Endodermal cell (in vitro differentiated cells): Measurements from ENCODE around the gene VPS39. TPM values are rescaled to one million over a fixed set of nuclear protein-coding genes. Genes with fewer than 3 reads are reported as not detected.

Experiments
- DNase-seq: peaks from one replicate; pipeline ENCODE4 v3.0.0-alpha.2; 2017
- H3K27ac ChIP-seq: 2 replicates; pipeline ENCODE4 v1.5.1; 2013; ENCODE audit warnings: mild to moderate bottlenecking, low read depth, low read length, moderate library complexity
- H3K27me3 ChIP-seq: 2 replicates; pipeline ENCODE4 v1.6.1; 2013; ENCODE audit warnings: mild to moderate bottlenecking, low read length, moderate library complexity; ENCODE audit not compliant: insufficient read depth, control insufficient read depth, poor library complexity, severe bottlenecking
- H3K36me3 ChIP-seq: 2 replicates; pipeline ENCODE4 v1.7.0; 2013; ENCODE audit warnings: mild to moderate bottlenecking, low read length, moderate library complexity; ENCODE audit not compliant: control insufficient read depth, insufficient read depth
- H3K4me1 ChIP-seq: one replicate; pipeline ENCODE4 v1.7.0; 2013; ENCODE audit warnings: low read length; ENCODE audit not compliant: control insufficient read depth, insufficient read depth
- H3K4me3 ChIP-seq: 2 replicates; pipeline ENCODE4 v1.5.1; 2013; ENCODE audit warnings: mild to moderate bottlenecking, low read length, moderate library complexity
- H3K9ac ChIP-seq: 2 replicates; pipeline ENCODE4 v1.6.1; 2013; ENCODE audit warnings: mild to moderate bottlenecking, low read length, moderate library complexity; ENCODE audit not compliant: poor library complexity, severe bottlenecking; ENCODE audit errors: extremely low read depth
- H3K9me3 ChIP-seq: 2 replicates; pipeline ENCODE4 v1.6.1; 2013; ENCODE audit warnings: mild to moderate bottlenecking, low read length, moderate library complexity; ENCODE audit not compliant: control insufficient read depth
- H3K27ac Mint-ChIP-seq: 2 replicates; pipeline ENCODE4 v1.8.0; 2020; ENCODE audit warnings: mixed read lengths
- H3K27me3 Mint-ChIP-seq: 2 replicates; pipeline ENCODE4 v1.8.0; 2021; ENCODE audit warnings: mild to moderate bottlenecking, mixed read lengths; ENCODE audit not compliant: insufficient read depth
- H3K36me3 Mint-ChIP-seq: 2 replicates; pipeline ENCODE4 v1.8.0; 2020; ENCODE audit warnings: low read depth, mixed read lengths
- H3K4me1 Mint-ChIP-seq: 2 replicates; pipeline ENCODE4 v1.8.0; 2020; ENCODE audit warnings: mixed read lengths
- H3K4me3 Mint-ChIP-seq: 2 replicates; pipeline ENCODE4 v1.8.0; 2020; ENCODE audit warnings: mild to moderate bottlenecking, moderate library complexity, mixed read lengths
- H3K9me3 Mint-ChIP-seq: 2 replicates; pipeline ENCODE4 v1.8.0; 2020; ENCODE audit warnings: mild to moderate bottlenecking, mixed read lengths
- CTCF ChIP-seq: fragments of 200-600 bp; sonication (generic); conservative IDR thresholded peaks from 2 replicates; pipeline ENCODE4 v1.5.0; 2021; ENCODE audit warnings: antibody characterized with exemption, mild to moderate bottlenecking
- WGBS, 2 experiments: methylation state at CpG; one replicate each; pipeline versions ENCODE4 v1.1.5 to v1.1.7; 2013; ENCODE audit warnings: missing lambda C conversion rate in 2 of 2, mixed read lengths in 1 of 2; ENCODE audit not compliant: insufficient coverage in 1 of 2, insufficient read length in 1 of 2; 5-methylcytosine and 5-hydroxymethylcytosine counted together
- total RNA-seq, 2 donors: library from RNA; stranded (reverse); fragmentation: NEBNext Ultra II Directional in 1 of 2; extraction: Animal tissue kit (Norgen Biotek cat#: 25700) in 1 of 2; gene quantifications; 2 replicates in 1 of 2; 3 replicates in 1 of 2; pipeline ENCODE4 v1.2.1, GENCODE V29; 2021

VPS39 gene
- total RNA-seq, 2 donors from 2014 or later: 60.4 to 69.8 TPM

- no peaks in the 10 kb centered on the region for H3K4me1 Mint-ChIP-seq
- WGBS, 2 experiments: 93 to 97% methylated on average over 3 to 6 of the region's 6 CpGs
- H3K36me3 Mint-ChIP-seq: peaks cover 79% of the 10 kb centered on the region
- no peak for DNase-seq
- H3K9me3 Mint-ChIP-seq: no peaks in the 10 kb centered on the region
- Histone ChIP-seq H3K36me3 (peaks cover 80% of the 10 kb centered on the region), H3K4me1 (no peaks in the 10 kb centered on the region), H3K9ac (no peak overlapping the region), H3K4me3 (no peak overlapping the region), H3K9me3 (no peaks in the 10 kb centered on the region), H3K27me3 (no peaks in the 10 kb centered on the region), H3K27ac (no peak overlapping the region)
- no peak overlapping the region for H3K4me3 Mint-ChIP-seq
- H3K27ac Mint-ChIP-seq: peak overlapping the region; percentile 48
- no peaks in the 10 kb centered on the region for H3K27me3 Mint-ChIP-seq
- TF ChIP-seq CTCF: no peak
Observed at GRCh38 chr15:42182961-42183360, 25.1 kb downstream of the VPS39 start.

- H3K4me3 ChIP-seq: no peak overlapping the region
- 94 to 97% methylated on average over 5 to 6 of the region's 6 CpGs for WGBS, 2 experiments
- peaks cover 76% of the 10 kb centered on the region for H3K36me3 ChIP-seq
- TF ChIP-seq CTCF: no peak
- no peaks in the 10 kb centered on the region for H3K9me3 Mint-ChIP-seq
- H3K27ac Mint-ChIP-seq: peak overlapping the region; percentile 48
- H3K36me3 Mint-ChIP-seq: peaks cover 79% of the 10 kb centered on the region
- no peaks in the 10 kb centered on the region for H3K27me3 Mint-ChIP-seq
- no peaks in the 10 kb centered on the region for H3K4me1 ChIP-seq
- no peaks in the 10 kb centered on the region for H3K4me1 Mint-ChIP-seq
- no peak overlapping the region for H3K27ac ChIP-seq
- H3K9ac ChIP-seq: no peak overlapping the region
- no peak for DNase-seq
- no peak overlapping the region for H3K4me3 Mint-ChIP-seq
- no peaks in the 10 kb centered on the region for H3K9me3 ChIP-seq
- H3K27me3 ChIP-seq: no peaks in the 10 kb centered on the region
Observed at GRCh38 chr15:42182328-42182886, 25.7 kb downstream of the VPS39 start.

- no peaks in the 10 kb centered on the region for H3K4me1 Mint-ChIP-seq
- no peak overlapping the region for H3K27ac ChIP-seq
- no peak overlapping the region for H3K27ac Mint-ChIP-seq
- no peaks in the 10 kb centered on the region for H3K9me3 ChIP-seq
- no peak for DNase-seq
- no peaks in the 10 kb centered on the region for H3K27me3 ChIP-seq
- no peaks in the 10 kb centered on the region for H3K4me1 ChIP-seq
- no peak overlapping the region for H3K9ac ChIP-seq
- no peak for TF ChIP-seq CTCF
- no peaks in the 10 kb centered on the region for H3K9me3 Mint-ChIP-seq
- H3K27me3 Mint-ChIP-seq: no peaks in the 10 kb centered on the region
- WGBS, 2 experiments: 93 to 98% methylated on average over 2 of the region's 2 CpGs
- H3K36me3 ChIP-seq: peaks cover 68% of the 10 kb centered on the region
- no peak overlapping the region for H3K4me3 Mint-ChIP-seq
- H3K4me3 ChIP-seq: no peak overlapping the region
- peaks cover 57% of the 10 kb centered on the region for H3K36me3 Mint-ChIP-seq
Observed at GRCh38 chr15:42178056-42178455, 30.0 kb downstream of the VPS39 start.
